ENCODE measurements around the gene CNTFR. TPM values are rescaled to one million over a fixed set of nuclear protein-coding genes. Genes with fewer than 3 reads are reported as not detected.

Gene CNTFR
- total RNA-seq, 1 experiment from 2014 or later, result not detected

GRCh38 chr9:34611811-34612787, 22.6 kb upstream of the CNTFR start, which contains the start of gene RPP25L:
Gene RPP25L (minus strand): TSS chr9:34612097. CDS start chr9:34611296, 801 bp downstream.
- Mint-ChIP-seq H3K27ac (ENCODE audit: unreplicated experiment) (peak within 1 kb of the TSS; percentile 79), H3K4me1 (ENCODE audit: low read depth, unreplicated experiment) (no peaks in the 10 kb centered on the region), H3K9me3 (ENCODE audit: low read depth, unreplicated experiment) (no peaks in the 10 kb centered on the region), H3K4me3 (ENCODE audit: low read depth, unreplicated experiment) (peak within 1 kb of the TSS; percentile 86), H3K36me3 (ENCODE audit: insufficient read depth, unreplicated experiment) (peaks cover 16% of the 10 kb centered on the region), H3K27me3 (ENCODE audit: unreplicated experiment) (no peaks in the 10 kb centered on the region)
- CTCF ChIA-PET, result interaction anchor here (1.0 kb wide), 1 partner anchor 22 kb away, joined by 3 read pairs; no protein-coding TSS in a partner anchor
- TF ChIP-seq, protein P1, sequence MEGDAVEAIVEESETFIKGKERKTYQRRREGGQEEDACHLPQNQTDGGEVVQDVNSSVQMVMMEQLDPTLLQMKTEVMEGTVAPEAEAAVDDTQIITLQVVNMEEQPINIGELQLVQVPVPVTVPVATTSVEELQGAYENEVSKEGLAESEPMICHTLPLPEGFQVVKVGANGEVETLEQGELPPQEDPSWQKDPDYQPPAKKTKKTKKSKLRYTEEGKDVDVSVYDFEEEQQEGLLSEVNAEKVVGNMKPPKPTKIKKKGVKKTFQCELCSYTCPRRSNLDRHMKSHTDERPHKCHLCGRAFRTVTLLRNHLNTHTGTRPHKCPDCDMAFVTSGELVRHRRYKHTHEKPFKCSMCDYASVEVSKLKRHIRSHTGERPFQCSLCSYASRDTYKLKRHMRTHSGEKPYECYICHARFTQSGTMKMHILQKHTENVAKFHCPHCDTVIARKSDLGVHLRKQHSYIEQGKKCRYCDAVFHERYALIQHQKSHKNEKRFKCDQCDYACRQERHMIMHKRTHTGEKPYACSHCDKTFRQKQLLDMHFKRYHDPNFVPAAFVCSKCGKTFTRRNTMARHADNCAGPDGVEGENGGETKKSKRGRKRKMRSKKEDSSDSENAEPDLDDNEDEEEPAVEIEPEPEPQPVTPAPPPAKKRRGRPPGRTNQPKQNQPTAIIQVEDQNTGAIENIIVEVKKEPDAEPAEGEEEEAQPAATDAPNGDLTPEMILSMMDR (IDR thresholded peaks at IDR 0.05; ENCODE audit: unreplicated experiment), result no peak
- intact Hi-C loops (cut with micrococcal nuclease; ENCODE audit: unreplicated experiment), result loop anchor here (1.0 kb wide), 1 partner anchor 22 kb away; no protein-coding TSS in a partner anchor
- BruUV-seq (replicated peaks), result no TSS peak
- peak; percentile 84 for DNase-seq

GRCh38 chr9:34611251-34611810, 21.8 kb upstream of the CNTFR start:
- H3K27ac Mint-ChIP-seq (ENCODE audit: unreplicated experiment), result peak overlapping the region; percentile 79
- intact Hi-C loops (cut with micrococcal nuclease; ENCODE audit: unreplicated experiment), result no loop called here
- no peak for DNase-seq
- H3K4me3 Mint-ChIP-seq (ENCODE audit: low read depth, unreplicated experiment), result peak overlapping the region; percentile 86
- H3K4me1 Mint-ChIP-seq (ENCODE audit: low read depth, unreplicated experiment), result no peaks in the 10 kb centered on the region
- H3K27me3 Mint-ChIP-seq (ENCODE audit: unreplicated experiment), result no peaks in the 10 kb centered on the region
- TF ChIP-seq, protein P1 (IDR thresholded peaks at IDR 0.05; ENCODE audit: unreplicated experiment), result no peak
- BruUV-seq (replicated peaks), result TSS peak; percentile 53
- CTCF ChIA-PET, result no interaction called here
- peaks cover 16% of the 10 kb centered on the region for H3K36me3 Mint-ChIP-seq (ENCODE audit: insufficient read depth, unreplicated experiment)
- no peaks in the 10 kb centered on the region for H3K9me3 Mint-ChIP-seq (ENCODE audit: low read depth, unreplicated experiment)

- intact Hi-C loops (cut with micrococcal nuclease; ENCODE audit: unreplicated experiment), result no loop called here
- no peak overlapping the region for H3K27ac Mint-ChIP-seq (ENCODE audit: unreplicated experiment)
- no peak for DNase-seq
- CTCF ChIA-PET, result no interaction called here
- H3K27me3 Mint-ChIP-seq (ENCODE audit: unreplicated experiment), result no peaks in the 10 kb centered on the region
- H3K36me3 Mint-ChIP-seq (ENCODE audit: insufficient read depth, unreplicated experiment), result peaks cover 16% of the 10 kb centered on the region
- H3K4me3 Mint-ChIP-seq (ENCODE audit: low read depth, unreplicated experiment), result peak overlapping the region; percentile 86
- no peaks in the 10 kb centered on the region for H3K9me3 Mint-ChIP-seq (ENCODE audit: low read depth, unreplicated experiment)
- no TSS peak for BruUV-seq (replicated peaks)
- TF ChIP-seq, protein P1 (IDR thresholded peaks at IDR 0.05; ENCODE audit: unreplicated experiment), result no peak
- no peaks in the 10 kb centered on the region for H3K4me1 Mint-ChIP-seq (ENCODE audit: low read depth, unreplicated experiment)
These were observed 21.1 kb upstream of the CNTFR start for GRCh38 chr9:34610434-34611206.

DNA sequence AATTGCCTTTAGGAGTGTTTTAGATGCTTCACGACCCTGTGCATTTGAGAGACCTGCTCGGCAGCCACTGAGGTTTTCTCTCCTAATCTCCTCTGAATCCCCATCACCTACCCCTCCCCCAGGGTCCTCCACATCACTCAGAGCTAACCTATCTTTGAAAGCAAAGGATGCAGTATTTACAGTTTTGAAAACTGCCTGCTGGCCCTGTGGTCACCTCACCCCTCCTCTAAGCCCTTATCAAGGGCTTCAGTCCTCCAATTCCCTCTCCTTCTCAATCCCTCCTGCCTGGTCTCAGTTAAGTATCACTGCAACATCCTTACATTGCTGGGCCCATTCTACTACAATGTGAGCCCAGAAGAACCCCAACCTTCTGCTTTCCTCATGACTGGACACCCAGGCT, 17.8 kb upstream of the CNTFR start:
- intact Hi-C loops (cut with micrococcal nuclease; ENCODE audit: unreplicated experiment), result no loop called here
- BruUV-seq (replicated peaks), result no TSS peak
- H3K36me3 Mint-ChIP-seq (ENCODE audit: insufficient read depth, unreplicated experiment), result peaks cover 11% of the 10 kb centered on the region
- no peaks in the 10 kb centered on the region for H3K9me3 Mint-ChIP-seq (ENCODE audit: low read depth, unreplicated experiment)
- DNase-seq, result no peak
- CTCF ChIA-PET, result no interaction called here
- no peaks in the 10 kb centered on the region for H3K4me1 Mint-ChIP-seq (ENCODE audit: low read depth, unreplicated experiment)
- H3K4me3 Mint-ChIP-seq (ENCODE audit: low read depth, unreplicated experiment), result no peak overlapping the region
- no peak overlapping the region for H3K27ac Mint-ChIP-seq (ENCODE audit: unreplicated experiment)
- H3K27me3 Mint-ChIP-seq (ENCODE audit: unreplicated experiment), result peaks cover 13% of the 10 kb centered on the region
- TF ChIP-seq, protein P1 (IDR thresholded peaks at IDR 0.05; ENCODE audit: unreplicated experiment), result no peak

Measured in Calu3 (cell line).